GM23248 (cell line): ENCODE results near the gene GGTLC1.
"Not testable (repeated sequence)": the region's sequence is repeated elsewhere in the genome, so short reads cannot be mapped to it uniquely, and the experiment has no call there.

Experiments used
- EZH2 ChIP-seq: fragments of 200-600 bp; sonication (generic); IDR thresholded peaks from 2 replicates; pipeline ENCODE4 v1.6.1; 2018; ENCODE audit warnings: antibody characterized with exemption, mild to moderate bottlenecking; ENCODE audit not compliant: insufficient read depth, poor library complexity, severe bottlenecking
- EZH2phosphoT487 ChIP-seq: fragments of 200-600 bp; sonication (generic); IDR thresholded peaks from 2 replicates; pipeline ENCODE4 v1.6.1; 2018; ENCODE audit warnings: antibody characterized with exemption, moderate library complexity, mild to moderate bottlenecking, low read depth; ENCODE audit not compliant: insufficient read depth

DNA sequence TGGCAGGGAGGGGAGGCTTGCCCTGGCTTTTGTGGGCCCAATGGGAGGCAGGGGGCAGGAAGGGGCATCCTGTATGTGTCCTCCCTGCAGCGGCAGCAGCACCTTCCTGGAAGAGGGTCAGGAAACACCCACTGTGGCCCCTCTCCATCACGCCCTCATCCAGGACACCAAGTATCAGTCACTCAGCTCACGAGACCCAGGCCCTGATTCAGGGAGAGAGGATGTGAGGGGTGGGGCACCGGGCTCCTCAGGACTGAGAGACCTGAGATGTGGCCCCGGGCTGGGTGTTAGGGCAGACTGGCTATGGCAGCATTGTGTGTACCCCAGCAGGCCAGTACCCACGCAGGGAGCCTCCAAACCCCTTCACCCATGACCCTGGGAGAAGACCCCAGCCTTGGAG, 9.2 kb downstream of the GGTLC1 start:
- not testable (repeated sequence) for TF ChIP-seq EZH2, EZH2phosphoT487
